Muscle layer of colon (tissue), 2 donors: ENCODE data around the gene PRMT3.

Experiments
- H3K27ac ChIP-seq: one replicate; pipeline ENCODE4 v1.7.0; 2013; ENCODE audit warnings: low read depth, mild to moderate bottlenecking, low read length, moderate library complexity
- H3K27me3 ChIP-seq, 2 donors: one replicate each; pipeline ENCODE4 v1.7.0; 2013; ENCODE audit warnings: low read length in 2 of 2, mild to moderate bottlenecking in 2 of 2; ENCODE audit not compliant: insufficient read depth in 2 of 2, control insufficient read depth in 1 of 2
- H3K36me3 ChIP-seq: one replicate; pipeline ENCODE4 v1.7.0; 2013; ENCODE audit warnings: mild to moderate bottlenecking, low read length; ENCODE audit not compliant: insufficient read depth
- H3K4me1 ChIP-seq: one replicate; pipeline ENCODE4 v1.7.0; 2013; ENCODE audit warnings: mild to moderate bottlenecking, low read length; ENCODE audit not compliant: insufficient read depth
- H3K4me3 ChIP-seq, 2 donors: one replicate each; pipeline ENCODE4 v1.7.0; 2013; ENCODE audit warnings: low read length in 2 of 2, low read depth in 1 of 2, mild to moderate bottlenecking in 1 of 2, moderate library complexity in 1 of 2
- H3K9ac ChIP-seq: one replicate; pipeline ENCODE4 v1.7.0; 2013; ENCODE audit warnings: low read length
- H3K9me3 ChIP-seq: one replicate; pipeline ENCODE4 v1.7.0; 2013; ENCODE audit warnings: mild to moderate bottlenecking, low read length
- donor health status: abdominal sarcoma.
- donor health status: Adenocarcinoma of cecum.

The PRMT3 gene

GRCh38 chr11:20443596-20443995 lies 56.1 kb downstream of the PRMT3 start:
- Histone ChIP-seq H3K27me3 (no peaks in the 10 kb centered on the region), H3K9ac (no peak overlapping the region), H3K36me3 (peaks cover 3% of the 10 kb centered on the region), H3K4me3 (no peak overlapping the region), H3K4me1 (no peaks in the 10 kb centered on the region), H3K27ac (no peak overlapping the region), H3K9me3 (no peaks in the 10 kb centered on the region)

DNA sequence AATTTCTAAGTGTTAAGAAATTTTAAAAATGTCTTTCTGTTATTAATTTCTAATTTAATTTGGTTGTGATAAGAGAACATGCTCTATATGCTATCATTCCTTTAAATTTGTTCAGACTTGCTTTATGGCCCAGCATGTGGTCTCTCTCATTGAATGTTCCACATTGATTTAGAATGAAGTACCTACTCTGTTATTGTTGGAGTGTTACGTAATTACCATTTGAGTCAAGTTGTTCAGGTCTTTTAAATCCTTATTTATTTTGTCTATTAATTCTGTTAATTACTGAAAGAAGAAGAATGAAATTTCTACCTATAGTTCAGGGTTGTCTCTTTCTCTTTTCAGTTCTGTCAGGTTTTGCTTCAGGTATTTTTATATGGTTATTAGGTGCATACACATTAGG lies 57.0 kb downstream of the PRMT3 start:
- Histone ChIP-seq H3K9ac (no peak overlapping the region), H3K4me3 (no peak overlapping the region), H3K4me1 (no peaks in the 10 kb centered on the region), H3K36me3 (no peaks in the 10 kb centered on the region), H3K9me3 (no peaks in the 10 kb centered on the region), H3K27ac (no peak overlapping the region), H3K27me3 (no peaks in the 10 kb centered on the region)

DNA sequence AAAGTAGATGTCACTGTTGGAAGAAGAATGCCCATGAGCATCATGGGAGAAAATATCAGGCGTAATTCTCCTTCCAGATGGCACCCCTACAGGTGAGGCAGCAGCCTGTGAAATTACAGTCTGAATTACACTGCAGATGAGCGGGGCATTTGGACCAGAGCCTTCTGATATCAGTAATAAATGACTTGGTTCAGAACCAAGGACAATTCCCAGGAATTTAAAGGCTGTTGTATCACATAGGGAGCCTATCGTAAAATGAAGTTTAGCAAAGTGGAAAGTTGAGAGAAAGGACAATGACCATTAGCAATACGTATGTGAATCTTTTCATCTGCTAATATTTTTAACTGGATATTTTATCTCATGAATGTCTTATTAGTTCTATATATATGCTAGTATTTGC lies 61.3 kb downstream of the PRMT3 start:
- no peak overlapping the region for H3K4me3 ChIP-seq
- H3K36me3 ChIP-seq: no peaks in the 10 kb centered on the region
- H3K27me3 ChIP-seq: no peaks in the 10 kb centered on the region
- no peak overlapping the region for H3K9ac ChIP-seq
- H3K9me3 ChIP-seq: no peaks in the 10 kb centered on the region
- no peaks in the 10 kb centered on the region for H3K4me1 ChIP-seq
- H3K27ac ChIP-seq: no peak overlapping the region

GRCh38 chr11:20450829-20451228 lies 63.3 kb downstream of the PRMT3 start:
- Histone ChIP-seq H3K4me1 (no peaks in the 10 kb centered on the region), H3K36me3 (no peaks in the 10 kb centered on the region), H3K4me3 (no peak overlapping the region), H3K27me3 (no peaks in the 10 kb centered on the region), H3K9me3 (no peaks in the 10 kb centered on the region), H3K9ac (no peak overlapping the region), H3K27ac (no peak overlapping the region)

DNA sequence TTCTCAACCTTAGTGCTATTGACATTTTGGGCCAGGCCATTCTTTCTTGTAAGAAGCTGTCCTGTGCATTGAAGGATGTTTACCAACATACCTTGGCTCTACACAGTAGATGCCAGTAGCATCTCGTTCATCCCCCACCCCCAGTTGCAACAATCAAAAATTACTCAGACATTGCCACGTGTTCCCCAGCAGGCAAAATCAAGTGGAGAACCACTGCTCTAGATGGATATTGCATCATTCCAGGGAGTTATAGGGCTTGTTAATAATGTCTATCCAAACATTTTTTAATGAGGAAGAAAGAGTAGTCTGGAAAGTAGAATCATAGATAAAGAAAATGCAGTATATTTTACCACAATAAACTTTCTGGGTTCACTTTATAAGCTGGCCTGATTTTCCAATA lies 64.1 kb downstream of the PRMT3 start:
- no peaks in the 10 kb centered on the region for H3K9me3 ChIP-seq
- H3K9ac ChIP-seq: no peak overlapping the region
- no peaks in the 10 kb centered on the region for H3K36me3 ChIP-seq
- no peak overlapping the region for H3K4me3 ChIP-seq
- H3K4me1 ChIP-seq: no peaks in the 10 kb centered on the region
- no peak overlapping the region for H3K27ac ChIP-seq
- no peaks in the 10 kb centered on the region for H3K27me3 ChIP-seq

DNA sequence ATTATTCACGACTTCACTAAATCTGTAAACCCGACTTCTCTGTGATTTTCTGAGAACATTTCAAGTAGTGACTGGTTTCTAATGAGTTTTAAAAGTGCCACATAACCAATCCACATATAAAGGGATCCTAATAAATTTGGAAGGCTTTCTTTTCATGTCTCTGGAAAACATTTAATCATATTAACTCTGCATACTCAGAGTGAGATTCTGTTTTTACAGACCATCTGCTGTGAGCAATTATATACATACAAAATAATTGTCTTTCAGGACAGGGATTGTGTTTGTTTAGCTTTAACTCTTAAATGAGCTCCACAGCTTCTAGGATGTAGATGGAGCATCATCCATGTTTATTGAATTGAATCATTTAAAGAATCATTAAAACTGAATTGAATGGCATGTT lies 65.1 kb downstream of the PRMT3 start:
- H3K36me3 ChIP-seq: no peaks in the 10 kb centered on the region
- no peaks in the 10 kb centered on the region for H3K27me3 ChIP-seq
- H3K27ac ChIP-seq: no peak overlapping the region
- H3K4me1 ChIP-seq: no peaks in the 10 kb centered on the region
- no peak overlapping the region for H3K9ac ChIP-seq
- H3K4me3 ChIP-seq: no peak overlapping the region
- H3K9me3 ChIP-seq: no peaks in the 10 kb centered on the region

GRCh38 chr11:20453657-20454316 lies 66.3 kb downstream of the PRMT3 start:
- Histone ChIP-seq H3K4me3 (no peak overlapping the region), H3K27ac (no peak overlapping the region), H3K4me1 (no peaks in the 10 kb centered on the region), H3K27me3 (no peaks in the 10 kb centered on the region), H3K9me3 (no peaks in the 10 kb centered on the region), H3K36me3 (no peaks in the 10 kb centered on the region), H3K9ac (no peak overlapping the region)

DNA sequence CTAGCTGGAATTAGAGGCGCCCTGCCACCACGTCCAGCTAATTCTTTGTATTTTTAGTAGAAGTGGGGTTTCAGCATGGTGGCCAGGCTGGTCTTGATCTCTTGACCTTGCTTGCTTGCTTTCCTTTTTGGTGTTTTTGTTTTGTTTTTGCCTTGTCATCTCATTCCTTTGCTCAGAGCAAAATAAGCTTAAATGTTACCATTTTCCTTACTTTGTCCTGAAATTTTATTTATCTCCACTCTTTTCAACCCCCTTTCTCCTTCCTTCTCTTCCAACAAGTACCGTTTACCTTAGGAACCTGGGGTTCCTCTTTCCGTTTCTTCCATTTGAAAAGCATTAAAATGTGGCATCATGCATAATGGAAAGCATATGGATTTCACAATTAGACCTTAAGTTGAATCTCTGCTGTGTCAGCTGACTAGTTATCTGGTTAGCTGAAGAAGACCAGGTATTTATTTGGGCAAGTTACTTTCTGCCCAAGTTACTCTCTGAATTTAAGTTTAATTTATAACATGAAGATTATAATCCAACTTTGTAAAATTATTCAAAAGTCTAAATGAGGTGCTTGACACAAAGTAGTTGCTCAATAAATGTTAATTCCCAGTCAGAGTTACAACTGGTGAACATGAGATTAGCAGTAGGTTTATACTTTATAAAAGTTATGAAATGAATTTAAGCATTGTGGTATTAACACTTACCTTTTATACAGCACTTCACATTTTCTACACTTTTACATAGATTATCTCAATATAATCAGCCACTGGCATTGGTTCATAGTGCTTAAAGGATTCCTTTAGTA lies 69.7 kb downstream of the PRMT3 start:
- Histone ChIP-seq H3K9me3 (no peaks in the 10 kb centered on the region), H3K27ac (no peak overlapping the region), H3K9ac (no peak overlapping the region), H3K27me3 (no peaks in the 10 kb centered on the region), H3K4me3 (no peak overlapping the region), H3K36me3 (no peaks in the 10 kb centered on the region), H3K4me1 (no peaks in the 10 kb centered on the region)

DNA sequence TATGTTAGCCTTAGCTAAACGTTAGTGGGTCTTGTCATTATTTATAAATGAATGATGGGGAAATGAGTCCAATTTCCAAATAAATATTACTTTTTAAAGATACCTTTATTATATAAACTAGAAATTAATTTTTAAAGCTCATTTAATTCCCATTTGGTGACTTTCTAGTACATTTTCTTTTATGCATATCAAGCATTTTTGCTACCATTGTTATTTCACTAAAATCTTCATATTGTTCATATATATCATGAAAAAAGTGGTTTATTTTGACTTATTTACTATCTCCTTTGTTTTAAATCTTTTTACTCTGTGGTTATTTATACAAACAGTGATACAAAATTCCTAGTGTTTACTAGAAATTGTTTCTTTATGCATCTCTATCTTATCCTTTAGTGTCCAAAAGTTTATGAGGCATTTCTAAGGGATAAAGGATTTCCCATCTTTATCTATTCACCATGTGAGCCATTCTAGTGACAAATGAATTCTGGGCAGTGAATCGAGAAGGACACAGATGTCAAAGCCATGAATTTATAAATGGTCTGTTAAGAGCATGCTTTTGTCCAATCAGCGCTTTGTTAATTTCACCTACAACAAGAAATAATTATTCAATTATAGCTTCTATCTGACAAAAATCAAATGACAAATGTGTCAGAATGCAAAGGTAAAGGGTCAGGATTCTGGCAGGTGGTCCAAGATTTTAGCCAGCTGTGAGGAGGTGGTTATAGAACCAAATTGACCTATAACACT lies 70.6 kb downstream of the PRMT3 start:
- H3K27ac ChIP-seq: no peak overlapping the region
- no peak overlapping the region for H3K9ac ChIP-seq
- H3K27me3 ChIP-seq: no peaks in the 10 kb centered on the region
- H3K4me1 ChIP-seq: no peaks in the 10 kb centered on the region
- H3K9me3 ChIP-seq: no peaks in the 10 kb centered on the region
- H3K4me3 ChIP-seq: no peak overlapping the region
- H3K36me3 ChIP-seq: no peaks in the 10 kb centered on the region

DNA sequence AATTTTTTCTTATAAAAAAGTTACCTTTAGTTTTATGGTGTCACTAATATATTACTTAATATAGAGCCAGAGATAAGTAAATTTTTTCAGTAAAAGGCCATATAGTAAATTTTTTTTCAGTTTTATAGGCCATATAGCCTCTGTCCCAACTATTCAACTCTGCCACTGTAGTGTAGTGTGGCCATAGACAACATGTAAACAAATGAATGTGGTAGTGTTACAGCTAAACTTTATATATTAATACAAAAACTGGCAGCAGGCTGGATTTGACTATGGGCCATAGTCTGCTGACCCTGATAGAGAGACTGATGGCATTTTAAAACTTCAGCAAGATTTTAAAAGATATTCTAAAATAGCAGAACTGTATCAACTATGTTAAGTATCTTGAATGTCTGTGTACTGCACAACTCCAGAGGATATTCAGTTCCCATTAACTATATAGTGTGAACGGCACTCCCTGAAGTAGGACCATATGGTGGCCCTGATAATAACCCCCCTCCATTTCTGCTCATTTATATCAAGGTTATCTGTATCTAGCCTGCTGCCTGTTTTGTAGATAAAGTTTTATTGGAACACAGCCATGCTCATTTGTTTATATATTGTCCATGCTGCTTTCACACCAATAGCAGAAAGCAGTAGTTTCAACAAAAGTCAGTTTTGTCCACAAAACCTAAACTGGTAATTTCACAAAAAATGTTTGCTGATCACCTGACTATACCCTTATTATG lies 71.6 kb downstream of the PRMT3 start:
- Histone ChIP-seq H3K4me3 (no peak overlapping the region), H3K9ac (no peak overlapping the region), H3K27me3 (no peaks in the 10 kb centered on the region), H3K9me3 (no peaks in the 10 kb centered on the region), H3K4me1 (no peaks in the 10 kb centered on the region), H3K27ac (no peak overlapping the region), H3K36me3 (no peaks in the 10 kb centered on the region)

DNA sequence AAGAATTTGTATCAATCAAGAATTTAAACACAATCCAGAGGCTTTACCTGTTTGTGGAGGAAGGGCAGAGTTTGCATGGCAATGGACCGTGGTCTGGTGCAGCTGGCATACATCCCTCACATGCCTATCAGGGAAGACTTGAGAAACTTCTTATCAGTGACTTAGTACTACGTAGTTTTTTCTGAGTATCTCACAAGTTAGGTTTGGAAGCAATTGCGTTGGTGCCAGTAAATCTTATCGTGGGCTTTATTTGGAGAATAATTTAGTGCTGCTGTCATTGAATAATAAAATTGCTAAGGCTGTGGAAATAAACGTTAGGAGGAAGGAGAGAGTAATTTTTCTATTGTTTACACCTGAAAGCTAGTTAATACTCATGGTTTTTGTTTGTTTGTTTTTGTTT lies 72.3 kb downstream of the PRMT3 start:
- Histone ChIP-seq H3K4me1 (no peaks in the 10 kb centered on the region), H3K27me3 (no peaks in the 10 kb centered on the region), H3K27ac (no peak overlapping the region), H3K9ac (no peak overlapping the region), H3K4me3 (no peak overlapping the region), H3K36me3 (no peaks in the 10 kb centered on the region), H3K9me3 (no peaks in the 10 kb centered on the region)
